Caco-2 (cell line): ENCODE results near the gene WDR45B. TPM values are rescaled to one million over a fixed set of nuclear protein-coding genes. Genes with fewer than 3 reads are reported as not detected.

Experiments
- BruUV-seq: library from RNA; stranded (reverse); fragments of 400-500 nt; replicated peaks from 2 replicates; lab custom pipeline; 2021; lab: Mats Ljungman, UMichigan
- CTCF ChIA-PET: fragments of 300-600 bp; sonication (Branson Sonifier 250); formaldehyde crosslinking; loops from one replicate; lab custom pipeline; 2022; ENCODE audit warnings: antibody characterized with exemption; lab: Charles Lee
- POLR2A ChIA-PET: fragments of 300-600 bp; sonication (Branson Sonifier 250); formaldehyde crosslinking; loops from one replicate; lab custom pipeline; 2022; ENCODE audit warnings: antibody characterized with exemption; lab: Charles Lee
- DNase-seq, 2 experiments: peaks; one replicate each; pipeline versions ENCODE4 v3.0.0 to v3.0.0-alpha.2; 2020 to 2022
- H3K27me3 ChIP-seq: replicated peaks from 2 replicates; pipeline ENCODE4 v1.6.0; 2011; ENCODE audit warnings: low read length; ENCODE audit not compliant: control insufficient read depth, insufficient read depth
- H3K36me3 ChIP-seq: 2 replicates; pipeline ENCODE4 v1.5.1; 2011; ENCODE audit warnings: low read length; ENCODE audit not compliant: control insufficient read depth, insufficient read depth
- H3K4me1 ChIP-seq: fragments of 250-450 bp; sonication (Bioruptor Pico); 2 replicates; pipeline ENCODE4 v1.5.1; 2020; ENCODE audit warnings: mild to moderate bottlenecking
- H3K4me3 ChIP-seq: 2 replicates; pipeline ENCODE4 v1.5.1; 2011; ENCODE audit warnings: low read depth, mild to moderate bottlenecking, control low read depth, low read length
- H3K9me3 ChIP-seq: fragments of 250-450 bp; sonication (Bioruptor Pico); 2 replicates; pipeline ENCODE4 v1.5.1; 2020; ENCODE audit warnings: mild to moderate bottlenecking, moderate library complexity
- H3K27ac Mint-ChIP-seq: one replicate; pipeline ENCODE4 v1.8.0; 2022; ENCODE audit warnings: mixed read lengths; ENCODE audit not compliant: unreplicated experiment
- H3K27me3 Mint-ChIP-seq: one replicate; pipeline ENCODE4 v1.8.0; 2022; ENCODE audit warnings: mixed read lengths; ENCODE audit not compliant: insufficient read depth, unreplicated experiment
- H3K36me3 Mint-ChIP-seq: one replicate; pipeline ENCODE4 v1.8.0; 2022; ENCODE audit warnings: mild to moderate bottlenecking, mixed read lengths; ENCODE audit not compliant: insufficient read depth, unreplicated experiment
- H3K4me1 Mint-ChIP-seq: one replicate; pipeline ENCODE4 v1.8.0; 2022; ENCODE audit warnings: low read depth, mixed read lengths; ENCODE audit not compliant: unreplicated experiment
- H3K4me3 Mint-ChIP-seq: one replicate; pipeline ENCODE4 v1.8.0; 2022; ENCODE audit warnings: mild to moderate bottlenecking, moderate library complexity, mixed read lengths; ENCODE audit not compliant: unreplicated experiment
- H3K9me3 Mint-ChIP-seq: one replicate; pipeline ENCODE4 v1.8.0; 2022; ENCODE audit warnings: mixed read lengths; ENCODE audit not compliant: unreplicated experiment
- intact Hi-C: fragments of 100-400 bp; cut with micrococcal nuclease; formaldehyde crosslinking; loops from one replicate; pipeline ENCODE4 v1.10.0; 2022; ENCODE audit not compliant: unreplicated experiment
- total RNA-seq: library from RNA; stranded (reverse); gene quantifications from 2 replicates; pipeline ENCODE4 v1.2.3, GENCODE V29; 2022
- TF ChIP-seq, protein P1 (sequence below), 2 experiments: fragments of 200-600 bp in 1 of 2; IDR thresholded peaks; 1 replicate in 1 of 2; 2 replicates in 1 of 2; pipeline versions ENCODE4 v1.5.1 to v1.8.0; 2011 to 2022; ENCODE audit warnings: antibody characterized with exemption in 1 of 2, control low read depth in 1 of 2, inconsistent platforms in 1 of 2, low read depth in 1 of 2, low read length in 1 of 2, mild to moderate bottlenecking in 1 of 2, moderate library complexity in 1 of 2; ENCODE audit not compliant: insufficient read depth in 1 of 2, severe bottlenecking in 1 of 2, unreplicated experiment in 1 of 2

WDR45B gene
- total RNA-seq, 1 experiment from 2014 or later: 106 TPM

DNA sequence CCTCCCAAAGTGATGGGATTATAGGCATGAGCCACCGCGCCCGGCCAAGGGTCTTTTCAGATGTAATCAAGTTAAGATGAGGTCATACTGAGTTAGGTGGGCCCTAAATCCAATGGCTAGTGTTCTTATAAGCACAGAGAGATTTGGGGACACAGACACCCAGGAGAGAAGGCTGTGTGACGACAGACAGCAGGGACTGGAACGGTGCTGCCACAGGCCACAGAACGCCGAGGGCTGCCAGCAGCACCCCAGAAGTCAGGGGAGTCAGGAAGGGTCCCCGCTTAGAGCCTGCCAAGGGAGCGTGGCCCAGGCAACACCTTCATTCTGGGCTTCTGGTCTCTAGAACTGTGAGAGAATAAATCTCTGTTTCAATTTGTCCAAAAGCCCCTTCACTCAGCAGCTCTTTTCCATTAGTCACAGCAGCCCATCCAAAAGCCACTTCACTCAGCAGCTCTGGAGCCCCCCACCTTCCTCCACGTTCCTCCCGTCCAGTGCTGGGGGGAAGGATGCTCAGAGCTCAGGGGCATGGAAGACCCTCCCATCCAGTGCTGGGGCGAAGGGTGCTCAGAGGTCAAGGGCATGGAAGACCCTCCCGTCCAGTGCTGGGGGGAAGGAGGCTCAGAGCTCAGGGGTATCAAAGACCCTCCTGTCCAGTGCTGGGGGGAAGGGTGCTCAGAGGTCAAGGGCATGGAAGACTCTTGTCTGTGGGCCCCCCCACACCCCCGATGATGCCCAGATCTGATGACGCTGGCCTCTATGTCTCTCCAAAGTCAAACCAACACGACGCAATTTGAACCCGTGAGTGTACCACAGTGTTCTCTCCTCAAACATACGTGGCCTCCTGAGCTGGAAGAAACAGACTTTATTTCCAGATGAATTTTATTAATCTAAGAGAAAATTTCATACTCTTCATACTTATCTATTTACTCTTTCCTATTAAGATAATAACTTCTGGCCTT, 38.4 kb upstream of the WDR45B start:
- intact Hi-C loops: no loop called here
- peaks cover 7% of the 10 kb centered on the region for H3K9me3 Mint-ChIP-seq
- no peak overlapping the region for H3K4me3 ChIP-seq
- H3K27ac Mint-ChIP-seq: no peak overlapping the region
- no peaks in the 10 kb centered on the region for H3K36me3 ChIP-seq
- peaks cover 13% of the 10 kb centered on the region for H3K9me3 ChIP-seq
- no TSS peak for BruUV-seq
- H3K27me3 Mint-ChIP-seq: no peaks in the 10 kb centered on the region
- no peaks in the 10 kb centered on the region for H3K36me3 Mint-ChIP-seq
- H3K4me3 Mint-ChIP-seq: no peak overlapping the region
- no peak for DNase-seq
- no peaks in the 10 kb centered on the region for H3K4me1 Mint-ChIP-seq
- H3K27me3 ChIP-seq: no peaks in the 10 kb centered on the region
- H3K4me1 ChIP-seq: no peaks in the 10 kb centered on the region
- ChIA-PET CTCF (no interaction called here), POLR2A (no interaction called here)
- TF ChIP-seq, protein P1, sequence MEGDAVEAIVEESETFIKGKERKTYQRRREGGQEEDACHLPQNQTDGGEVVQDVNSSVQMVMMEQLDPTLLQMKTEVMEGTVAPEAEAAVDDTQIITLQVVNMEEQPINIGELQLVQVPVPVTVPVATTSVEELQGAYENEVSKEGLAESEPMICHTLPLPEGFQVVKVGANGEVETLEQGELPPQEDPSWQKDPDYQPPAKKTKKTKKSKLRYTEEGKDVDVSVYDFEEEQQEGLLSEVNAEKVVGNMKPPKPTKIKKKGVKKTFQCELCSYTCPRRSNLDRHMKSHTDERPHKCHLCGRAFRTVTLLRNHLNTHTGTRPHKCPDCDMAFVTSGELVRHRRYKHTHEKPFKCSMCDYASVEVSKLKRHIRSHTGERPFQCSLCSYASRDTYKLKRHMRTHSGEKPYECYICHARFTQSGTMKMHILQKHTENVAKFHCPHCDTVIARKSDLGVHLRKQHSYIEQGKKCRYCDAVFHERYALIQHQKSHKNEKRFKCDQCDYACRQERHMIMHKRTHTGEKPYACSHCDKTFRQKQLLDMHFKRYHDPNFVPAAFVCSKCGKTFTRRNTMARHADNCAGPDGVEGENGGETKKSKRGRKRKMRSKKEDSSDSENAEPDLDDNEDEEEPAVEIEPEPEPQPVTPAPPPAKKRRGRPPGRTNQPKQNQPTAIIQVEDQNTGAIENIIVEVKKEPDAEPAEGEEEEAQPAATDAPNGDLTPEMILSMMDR (IDR thresholded peaks at IDR 0.05; ENCODE audit: insufficient read depth in 1 of 2, low read depth in 1 of 2, low read length in 1 of 2, severe bottlenecking in 1 of 2, unreplicated experiment in 1 of 2): no peak

DNA sequence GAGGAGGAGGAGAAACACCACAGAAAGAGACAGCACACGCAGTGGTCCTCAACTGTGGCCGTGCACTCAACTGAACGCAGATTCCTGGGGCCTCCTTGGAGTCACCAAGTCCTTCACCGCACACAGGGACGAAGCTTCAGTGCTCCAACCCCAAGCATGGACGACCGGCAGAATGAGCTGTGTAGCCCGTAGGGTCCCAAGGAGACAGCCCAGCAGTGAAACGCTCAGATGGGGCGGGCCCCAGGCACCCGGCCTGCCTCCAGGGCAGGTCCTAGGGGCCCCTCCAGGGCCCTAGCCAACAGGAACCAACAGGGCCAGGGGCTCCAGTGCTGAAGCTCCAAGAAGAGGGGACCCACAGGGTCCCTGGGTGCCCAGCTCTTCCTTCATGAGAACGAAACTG, 37.0 kb upstream of the WDR45B start:
- TF ChIP-seq, protein P1 (IDR thresholded peaks at IDR 0.05; ENCODE audit: insufficient read depth in 1 of 2, low read depth in 1 of 2, low read length in 1 of 2, severe bottlenecking in 1 of 2, unreplicated experiment in 1 of 2): no peak
- H3K36me3 Mint-ChIP-seq: no peaks in the 10 kb centered on the region
- H3K27ac Mint-ChIP-seq: no peak overlapping the region
- H3K36me3 ChIP-seq: no peaks in the 10 kb centered on the region
- H3K27me3 Mint-ChIP-seq: no peaks in the 10 kb centered on the region
- POLR2A ChIA-PET: no interaction called here
- DNase-seq: no peak
- H3K4me1 ChIP-seq: no peaks in the 10 kb centered on the region
- intact Hi-C loops: no loop called here
- CTCF ChIA-PET: no interaction called here
- BruUV-seq: no TSS peak
- no peaks in the 10 kb centered on the region for H3K4me1 Mint-ChIP-seq
- H3K4me3 Mint-ChIP-seq: no peak overlapping the region
- H3K9me3 Mint-ChIP-seq: peaks cover 9% of the 10 kb centered on the region
- H3K4me3 ChIP-seq: no peak overlapping the region
- H3K27me3 ChIP-seq: no peaks in the 10 kb centered on the region
- H3K9me3 ChIP-seq: peaks cover 19% of the 10 kb centered on the region

DNA sequence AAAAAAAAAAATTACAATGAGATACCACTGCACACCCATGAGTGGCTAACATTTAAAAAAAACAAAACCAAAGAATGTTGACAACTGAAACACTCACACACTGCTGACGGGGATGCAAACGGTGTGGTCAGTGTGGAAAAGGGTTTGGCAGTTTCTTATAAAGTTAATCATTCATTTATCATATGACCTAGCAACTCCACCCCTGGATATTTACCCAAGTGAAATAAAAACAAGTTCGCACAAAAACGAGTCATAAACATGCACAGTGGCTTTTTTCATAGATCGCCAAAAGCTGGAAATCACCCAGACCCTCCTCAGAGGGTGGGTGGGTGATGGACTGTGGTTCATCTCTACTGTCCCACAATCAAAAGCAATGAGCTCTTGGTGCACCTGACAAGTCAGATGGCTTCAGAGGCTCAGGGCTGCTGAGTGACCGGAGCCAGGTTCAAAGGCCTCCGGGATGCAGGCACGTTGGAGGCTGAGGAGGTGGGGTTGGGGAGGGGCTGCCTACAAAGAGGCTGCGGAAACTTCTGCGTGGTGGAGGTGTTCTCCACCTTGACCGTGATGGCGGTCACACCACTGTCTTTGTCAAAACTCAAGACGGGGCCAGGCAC, 36.1 kb upstream of the WDR45B start:
- CTCF ChIA-PET: interaction anchor here (0.6 kb wide), 1 partner anchor 356 kb away, joined by 3 read pairs; no protein-coding TSS in a partner anchor

More for the DNA sequence above, 36.1 kb upstream of the WDR45B start:
- no TSS peak for BruUV-seq
- Histone ChIP-seq H3K4me3 (no peak overlapping the region), H3K36me3 (no peaks in the 10 kb centered on the region), H3K27me3 (no peaks in the 10 kb centered on the region), H3K9me3 (peaks cover 19% of the 10 kb centered on the region), H3K4me1 (no peaks in the 10 kb centered on the region)
- intact Hi-C loops: no loop called here
- POLR2A ChIA-PET: no interaction called here
- H3K27ac Mint-ChIP-seq: no peak overlapping the region
- H3K36me3 Mint-ChIP-seq: no peaks in the 10 kb centered on the region
- no peak overlapping the region for H3K4me3 Mint-ChIP-seq
- TF ChIP-seq, protein P1 (IDR thresholded peaks at IDR 0.05; ENCODE audit: insufficient read depth in 1 of 2, low read depth in 1 of 2, low read length in 1 of 2, severe bottlenecking in 1 of 2, unreplicated experiment in 1 of 2): no peak
- H3K9me3 Mint-ChIP-seq: peaks cover 9% of the 10 kb centered on the region
- no peaks in the 10 kb centered on the region for H3K4me1 Mint-ChIP-seq
- no peaks in the 10 kb centered on the region for H3K27me3 Mint-ChIP-seq
- DNase-seq: no peak
